ENCODE data around the gene RNLS.

RNLS gene

DNA sequence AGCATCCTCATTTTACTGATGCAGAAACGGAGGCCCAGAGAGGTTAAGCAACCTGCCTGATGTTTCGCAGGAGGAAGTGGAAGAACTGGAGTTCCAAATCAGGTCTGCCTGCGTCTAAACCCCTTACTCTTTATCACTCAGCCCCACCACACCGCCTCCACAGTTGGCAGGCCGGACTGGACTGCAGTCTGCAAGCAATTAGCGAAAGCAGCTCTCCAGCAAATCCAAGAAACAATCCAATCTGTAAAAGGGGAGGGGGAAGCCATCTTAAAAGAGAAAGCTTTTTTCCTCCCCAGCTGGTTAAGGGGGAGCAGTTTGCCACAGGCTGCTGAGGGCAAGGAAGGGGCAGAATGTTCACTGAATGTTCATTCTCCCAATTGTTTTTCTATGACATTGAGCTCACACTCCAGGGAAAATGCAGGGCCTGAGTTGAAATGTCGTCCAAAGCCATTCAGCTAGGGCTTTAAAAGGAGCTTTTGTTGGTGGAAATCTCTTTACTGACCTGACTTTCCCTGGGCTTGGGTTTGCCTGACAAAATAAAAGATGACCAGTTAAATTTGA lies 350.1 kb downstream of the RNLS start:
- Histone ChIP-seq H3K9me3 (ENCODE audit: severe bottlenecking) (no peaks in the 10 kb centered on the region), H3K36me3 (no peaks in the 10 kb centered on the region), H3K27me3 (ENCODE audit: insufficient read depth, low read depth, severe bottlenecking) (no peaks in the 10 kb centered on the region), H3K27ac (no peak overlapping the region), H3K4me3 (ENCODE audit: low read depth, low read length) (no peak overlapping the region)
- TF ChIP-seq, protein P1, sequence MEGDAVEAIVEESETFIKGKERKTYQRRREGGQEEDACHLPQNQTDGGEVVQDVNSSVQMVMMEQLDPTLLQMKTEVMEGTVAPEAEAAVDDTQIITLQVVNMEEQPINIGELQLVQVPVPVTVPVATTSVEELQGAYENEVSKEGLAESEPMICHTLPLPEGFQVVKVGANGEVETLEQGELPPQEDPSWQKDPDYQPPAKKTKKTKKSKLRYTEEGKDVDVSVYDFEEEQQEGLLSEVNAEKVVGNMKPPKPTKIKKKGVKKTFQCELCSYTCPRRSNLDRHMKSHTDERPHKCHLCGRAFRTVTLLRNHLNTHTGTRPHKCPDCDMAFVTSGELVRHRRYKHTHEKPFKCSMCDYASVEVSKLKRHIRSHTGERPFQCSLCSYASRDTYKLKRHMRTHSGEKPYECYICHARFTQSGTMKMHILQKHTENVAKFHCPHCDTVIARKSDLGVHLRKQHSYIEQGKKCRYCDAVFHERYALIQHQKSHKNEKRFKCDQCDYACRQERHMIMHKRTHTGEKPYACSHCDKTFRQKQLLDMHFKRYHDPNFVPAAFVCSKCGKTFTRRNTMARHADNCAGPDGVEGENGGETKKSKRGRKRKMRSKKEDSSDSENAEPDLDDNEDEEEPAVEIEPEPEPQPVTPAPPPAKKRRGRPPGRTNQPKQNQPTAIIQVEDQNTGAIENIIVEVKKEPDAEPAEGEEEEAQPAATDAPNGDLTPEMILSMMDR (IDR thresholded peaks at IDR 0.05; ENCODE audit: low read depth, low read length), result no peak
- no peak for DNase-seq

DNA sequence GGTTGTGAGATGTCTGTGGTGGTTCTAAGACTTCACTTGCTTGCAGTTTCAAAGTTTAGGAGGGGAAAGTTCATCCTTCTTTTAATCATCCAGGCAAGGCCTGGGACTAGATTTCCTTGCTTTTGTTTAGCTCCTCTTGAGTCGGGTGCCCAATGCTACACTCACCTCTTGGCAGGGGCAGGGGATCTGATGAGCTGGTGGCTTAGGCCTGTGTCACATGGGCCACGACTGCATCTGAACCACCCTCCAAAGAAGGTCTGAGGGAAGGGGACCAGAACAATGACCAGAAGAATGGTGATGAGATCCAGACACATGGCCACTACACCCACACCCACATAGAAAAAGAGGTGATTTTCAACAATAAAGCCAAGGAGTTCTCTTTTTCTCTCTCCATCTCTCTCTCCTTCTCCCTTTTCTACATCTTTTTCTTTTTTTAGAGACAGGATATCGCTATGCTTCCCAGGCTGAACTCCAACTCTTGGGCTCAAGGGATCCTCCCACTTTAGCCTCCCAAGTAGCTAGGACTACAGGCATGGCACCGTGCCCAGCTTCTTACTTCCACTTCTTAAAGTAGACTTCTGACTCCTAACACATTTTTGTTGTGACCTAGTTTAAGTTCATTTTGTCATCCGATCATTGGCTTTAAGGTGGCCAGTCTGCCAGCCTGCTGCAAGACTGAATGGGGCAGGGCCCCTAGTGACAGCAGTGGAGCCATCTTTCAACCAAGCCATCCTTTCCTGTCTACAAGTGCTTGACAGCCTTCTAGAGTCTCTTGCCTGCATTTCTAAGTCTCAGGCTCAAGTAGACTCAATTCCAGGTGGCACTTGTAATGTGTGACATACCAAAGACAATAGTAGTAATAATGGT lies 350.9 kb downstream of the RNLS start:
- H3K27ac ChIP-seq, result no peak overlapping the region
- H3K9me3 ChIP-seq (ENCODE audit: severe bottlenecking), result no peaks in the 10 kb centered on the region
- H3K4me3 ChIP-seq (ENCODE audit: low read depth, low read length), result no peak overlapping the region
- H3K36me3 ChIP-seq, result no peaks in the 10 kb centered on the region
- DNase-seq, result no peak
- TF ChIP-seq, protein P1 (IDR thresholded peaks at IDR 0.05; ENCODE audit: low read depth, low read length), result no peak
- H3K27me3 ChIP-seq (ENCODE audit: insufficient read depth, low read depth, severe bottlenecking), result no peaks in the 10 kb centered on the region

DNA sequence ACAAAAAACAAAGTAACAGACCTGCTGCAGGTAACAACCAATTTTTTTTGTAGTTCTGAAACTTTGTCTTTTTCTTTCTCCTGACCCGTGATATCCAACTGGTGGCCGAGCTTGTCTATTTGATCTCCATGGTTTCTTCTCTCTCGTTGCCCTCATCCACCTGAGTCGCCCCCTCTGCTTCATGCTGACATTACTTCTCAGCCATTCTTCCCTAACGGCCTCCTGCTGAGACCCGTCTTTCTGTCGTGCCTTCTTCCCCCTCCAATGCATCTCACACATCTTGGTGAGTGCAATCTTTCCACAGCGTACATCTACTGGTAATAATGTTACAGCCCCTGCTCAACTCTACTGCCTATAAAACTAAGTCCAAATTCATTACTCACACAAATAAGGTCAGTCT lies 352.9 kb downstream of the RNLS start:
- H3K27me3 ChIP-seq (ENCODE audit: insufficient read depth, low read depth, severe bottlenecking), result no peaks in the 10 kb centered on the region
- H3K36me3 ChIP-seq, result no peaks in the 10 kb centered on the region
- H3K27ac ChIP-seq, result no peak overlapping the region
- no peak overlapping the region for H3K4me3 ChIP-seq (ENCODE audit: low read depth, low read length)
- DNase-seq, result no peak
- H3K9me3 ChIP-seq (ENCODE audit: severe bottlenecking), result no peaks in the 10 kb centered on the region
- TF ChIP-seq, protein P1 (IDR thresholded peaks at IDR 0.05; ENCODE audit: low read depth, low read length), result no peak

DNA sequence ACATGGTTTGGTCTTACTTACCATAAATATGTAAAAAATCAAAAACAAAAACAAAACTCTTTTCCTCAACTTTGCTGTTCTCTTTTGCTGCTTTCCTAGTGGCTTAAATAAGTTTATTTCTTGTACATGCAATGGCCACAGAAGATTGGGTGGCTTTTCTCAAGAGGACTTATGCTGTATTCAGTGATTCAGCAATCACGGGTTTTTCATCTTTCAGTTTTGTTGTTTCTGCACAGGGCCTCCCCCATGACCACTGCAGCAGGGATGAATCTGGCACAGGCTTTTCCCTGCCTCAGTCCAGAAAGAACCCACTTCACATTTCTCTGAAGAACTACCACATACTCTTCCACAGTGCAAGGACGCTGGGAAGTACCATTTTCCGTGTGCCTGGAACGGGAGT lies 355.0 kb downstream of the RNLS start:
- Histone ChIP-seq H3K4me3 (ENCODE audit: low read depth, low read length) (no peak overlapping the region), H3K27ac (no peak overlapping the region), H3K36me3 (no peaks in the 10 kb centered on the region), H3K9me3 (ENCODE audit: severe bottlenecking) (no peaks in the 10 kb centered on the region), H3K27me3 (ENCODE audit: insufficient read depth, low read depth, severe bottlenecking) (no peaks in the 10 kb centered on the region)
- TF ChIP-seq, protein P1 (IDR thresholded peaks at IDR 0.05; ENCODE audit: low read depth, low read length), result no peak
- DNase-seq, result no peak

GRCh38 chr10:88227342-88228018 lies 355.6 kb downstream of the RNLS start:
- no peaks in the 10 kb centered on the region for H3K27me3 ChIP-seq (ENCODE audit: insufficient read depth, low read depth, severe bottlenecking)
- no peak overlapping the region for H3K27ac ChIP-seq
- H3K36me3 ChIP-seq, result no peaks in the 10 kb centered on the region
- TF ChIP-seq, protein P1 (IDR thresholded peaks at IDR 0.05; ENCODE audit: low read depth, low read length), result no peak
- no peak overlapping the region for H3K4me3 ChIP-seq (ENCODE audit: low read depth, low read length)
- no peak for DNase-seq
- H3K9me3 ChIP-seq (ENCODE audit: severe bottlenecking), result no peaks in the 10 kb centered on the region

Data from WERI-Rb-1 (cell line).